CD4-positive, alpha-beta T cell treated with Interleukin-15 for 1 hour (primary cell): ENCODE measurements around the gene HOXD4.

Experiments used
- DNase-seq: peaks from one replicate; pipeline ENCODE4 v3.0.0-alpha.2; 2020

The HOXD4 gene

DNA sequence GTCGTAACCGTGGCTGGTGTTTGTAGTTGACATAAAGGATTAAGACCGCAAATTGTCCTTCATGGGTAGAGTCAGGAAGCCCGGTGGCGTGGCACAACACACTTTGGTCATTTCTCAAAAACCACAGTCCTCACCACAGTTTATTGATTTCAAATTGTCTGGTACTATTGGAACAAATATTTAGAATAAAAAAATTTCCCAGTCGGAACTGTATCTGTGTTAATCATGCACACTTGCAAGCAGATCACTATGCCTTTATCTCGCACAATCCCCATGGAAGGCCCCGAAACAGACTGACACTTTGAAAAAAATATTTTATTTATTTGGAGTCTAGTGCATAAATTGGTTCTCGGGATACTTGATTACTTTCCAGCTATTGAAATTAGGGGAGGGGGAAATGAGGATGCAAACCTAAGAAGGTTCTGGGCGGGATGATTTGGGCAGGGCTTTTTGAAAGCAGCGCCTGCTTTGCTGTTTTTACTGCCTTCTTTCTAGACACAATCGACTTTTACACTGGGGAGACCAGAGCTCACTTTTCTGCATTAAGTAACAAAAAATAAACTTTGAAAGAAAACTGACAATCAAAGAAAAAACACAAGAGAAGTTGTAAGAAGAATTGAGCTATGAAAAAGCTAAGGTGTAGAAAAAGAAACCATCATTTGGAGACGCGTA is 21.7 kb downstream of the HOXD4 start:
- no peak for DNase-seq

DNA sequence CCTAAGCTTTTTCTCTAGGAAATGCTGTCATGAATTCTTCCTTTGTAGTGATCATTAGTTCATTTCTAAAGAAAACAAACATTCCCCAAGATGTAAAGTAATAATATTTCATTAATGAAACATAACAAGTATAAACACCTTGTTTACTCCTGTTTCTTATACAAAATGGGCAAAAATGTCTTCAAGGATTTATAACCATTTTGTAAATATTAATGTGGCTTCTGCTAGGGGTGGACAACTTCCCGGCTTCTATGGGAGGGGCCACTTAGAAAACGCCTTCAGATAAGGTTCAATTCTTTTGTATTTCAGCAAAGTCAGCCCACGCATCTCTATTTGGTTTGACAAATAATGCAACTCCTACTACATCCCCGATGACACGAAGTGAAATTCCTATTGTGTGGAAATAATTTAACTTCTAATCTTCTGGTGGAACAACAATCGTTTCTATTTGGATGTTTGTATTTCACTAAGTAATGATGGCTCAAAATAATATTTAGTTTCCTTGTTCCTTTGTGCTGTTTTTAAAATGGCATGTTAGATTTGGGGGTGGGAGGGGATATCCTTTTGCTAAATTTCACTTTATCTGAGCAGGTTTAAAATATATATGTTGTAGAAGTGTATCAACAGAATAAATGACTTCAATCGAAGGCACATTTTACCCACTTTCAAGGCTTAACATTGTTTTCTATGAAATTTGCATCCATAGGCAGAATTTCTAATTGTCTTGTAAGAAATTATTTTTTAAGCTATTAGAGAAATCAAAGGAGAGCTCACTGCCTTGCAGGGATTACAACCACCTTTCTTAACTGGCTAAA is 22.4 kb downstream of the HOXD4 start:
- DNase-seq: no peak

DNA sequence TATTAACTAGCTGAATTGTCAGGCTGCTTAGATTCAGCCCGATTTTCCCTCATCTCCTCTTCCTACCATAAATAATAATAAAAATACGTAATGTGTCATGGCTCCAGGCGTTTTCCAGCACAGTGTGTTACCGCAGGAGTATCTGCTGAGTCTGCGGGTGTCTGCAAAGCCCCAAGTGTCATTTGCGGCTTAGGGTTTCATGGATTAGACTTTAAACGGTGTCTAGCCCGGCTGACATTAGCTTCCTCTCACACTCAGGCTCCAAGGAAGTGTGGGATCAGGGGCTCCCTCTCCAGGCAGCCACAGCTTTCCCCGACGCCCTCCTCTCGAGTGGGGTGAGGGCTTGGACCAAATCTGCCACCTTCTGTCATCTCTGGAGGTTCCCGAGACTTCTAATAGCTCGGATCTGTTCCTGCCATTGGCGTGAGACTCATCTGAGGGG is 23.1 kb downstream of the HOXD4 start:
- no peak for DNase-seq

DNA sequence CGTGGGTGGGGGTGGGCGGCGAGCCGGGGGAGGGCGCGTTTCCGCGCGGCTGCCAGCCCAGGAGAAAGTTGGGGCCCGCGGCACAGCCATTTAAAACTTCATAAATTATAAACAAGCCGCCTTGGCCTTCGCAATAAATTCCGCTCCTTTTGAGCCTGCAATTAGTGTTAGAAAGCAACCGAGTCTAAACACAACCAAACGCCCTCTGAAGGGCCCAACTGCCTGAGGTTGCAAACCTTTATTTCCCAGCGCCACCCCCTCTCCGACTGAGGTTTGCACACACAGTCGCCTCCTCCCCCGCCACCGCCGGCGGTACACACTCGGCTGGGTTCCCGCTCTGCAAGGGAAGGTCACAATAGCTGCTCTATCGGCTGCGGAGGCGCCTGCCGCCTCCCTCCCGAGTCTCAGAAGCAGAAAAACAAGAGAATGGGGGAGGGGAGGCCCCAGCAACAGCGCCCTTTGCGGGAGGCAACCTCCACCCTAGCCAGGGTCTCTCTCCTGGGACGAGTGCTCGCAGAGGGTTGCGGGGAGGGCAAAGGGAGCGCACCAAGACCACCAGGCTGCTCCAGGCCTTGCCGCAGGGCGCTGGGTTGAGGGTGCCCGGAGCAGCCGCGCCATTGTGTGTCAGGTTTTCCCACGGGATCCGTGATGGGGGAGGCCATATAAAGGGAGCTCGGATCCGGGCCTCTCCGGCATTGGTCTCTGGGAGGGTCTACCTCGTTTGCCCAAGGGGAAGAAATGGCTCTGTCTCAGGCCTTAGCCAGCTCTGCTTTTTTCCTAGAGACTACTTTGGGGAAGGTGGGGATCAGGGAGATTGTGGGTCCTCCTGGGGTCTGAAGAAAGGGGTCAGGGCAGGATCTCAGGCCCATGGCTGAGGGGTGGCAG is 23.7 kb downstream of the HOXD4 start:
- DNase-seq: no peak

DNA sequence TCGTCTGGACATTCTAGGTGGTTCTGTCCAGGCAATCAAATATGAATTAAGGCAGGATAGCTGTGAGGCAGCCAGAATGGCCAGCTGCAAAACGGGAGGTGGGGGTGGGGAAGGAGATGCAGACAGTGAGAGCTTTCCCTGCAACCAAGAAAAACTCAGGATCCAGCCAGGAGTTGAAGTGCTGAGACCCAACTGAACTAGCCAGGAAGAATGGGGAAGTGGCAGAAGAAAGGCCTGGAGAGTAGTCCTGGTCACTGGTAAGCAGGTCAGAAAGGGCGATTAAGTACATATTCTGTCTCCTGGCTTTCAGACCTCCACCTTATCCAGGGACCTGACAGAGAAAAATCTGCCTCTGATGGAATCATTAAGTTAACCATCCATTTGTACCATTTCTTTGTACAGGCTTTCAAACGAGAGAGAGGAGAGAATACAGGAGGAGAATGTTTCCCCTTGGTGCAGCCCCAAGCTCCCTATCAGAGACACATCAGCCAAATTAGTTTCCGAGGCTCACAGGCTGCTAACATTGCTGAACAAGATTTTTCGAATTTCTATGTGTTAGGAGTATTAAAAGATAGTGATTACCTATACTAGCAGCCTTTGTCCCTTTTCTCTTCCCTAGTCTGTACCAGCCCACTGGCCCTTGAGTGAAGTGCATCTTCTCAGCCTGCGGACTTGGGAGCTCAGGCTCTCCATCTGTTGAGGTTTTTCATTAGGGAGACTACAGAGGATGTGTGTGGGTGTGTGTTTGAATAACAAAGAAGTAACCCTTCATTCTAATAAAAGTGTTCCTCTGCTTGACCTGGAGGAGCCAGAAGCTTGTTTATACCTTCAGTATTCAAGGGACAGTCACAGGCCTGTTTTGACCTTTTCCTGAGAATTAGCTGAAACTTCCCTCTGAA is 24.6 kb downstream of the HOXD4 start:
- DNase-seq: no peak

DNA sequence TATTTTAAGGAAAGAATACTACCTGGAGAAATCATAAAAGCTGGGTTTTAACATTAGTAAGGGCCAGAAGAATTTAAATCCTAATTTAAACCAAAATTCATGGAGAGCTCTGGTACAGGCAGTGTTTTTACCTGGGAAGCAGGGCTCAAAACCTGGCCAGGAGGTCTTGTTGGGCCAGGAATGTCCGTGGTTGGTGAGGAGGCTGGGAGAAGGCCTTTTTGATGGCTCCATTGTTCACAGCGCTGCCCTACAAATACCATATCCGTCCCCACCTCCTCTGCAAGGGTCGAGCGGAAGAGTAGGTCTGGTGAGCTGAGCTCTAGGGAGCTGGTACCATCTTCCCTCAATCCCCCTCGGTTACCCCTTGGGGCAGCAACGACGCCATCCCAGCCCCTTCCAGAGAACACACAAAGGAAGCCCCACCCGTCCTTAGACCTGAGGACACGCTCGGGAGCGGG is 26.3 kb downstream of the HOXD4 start:
- DNase-seq: no peak

DNA sequence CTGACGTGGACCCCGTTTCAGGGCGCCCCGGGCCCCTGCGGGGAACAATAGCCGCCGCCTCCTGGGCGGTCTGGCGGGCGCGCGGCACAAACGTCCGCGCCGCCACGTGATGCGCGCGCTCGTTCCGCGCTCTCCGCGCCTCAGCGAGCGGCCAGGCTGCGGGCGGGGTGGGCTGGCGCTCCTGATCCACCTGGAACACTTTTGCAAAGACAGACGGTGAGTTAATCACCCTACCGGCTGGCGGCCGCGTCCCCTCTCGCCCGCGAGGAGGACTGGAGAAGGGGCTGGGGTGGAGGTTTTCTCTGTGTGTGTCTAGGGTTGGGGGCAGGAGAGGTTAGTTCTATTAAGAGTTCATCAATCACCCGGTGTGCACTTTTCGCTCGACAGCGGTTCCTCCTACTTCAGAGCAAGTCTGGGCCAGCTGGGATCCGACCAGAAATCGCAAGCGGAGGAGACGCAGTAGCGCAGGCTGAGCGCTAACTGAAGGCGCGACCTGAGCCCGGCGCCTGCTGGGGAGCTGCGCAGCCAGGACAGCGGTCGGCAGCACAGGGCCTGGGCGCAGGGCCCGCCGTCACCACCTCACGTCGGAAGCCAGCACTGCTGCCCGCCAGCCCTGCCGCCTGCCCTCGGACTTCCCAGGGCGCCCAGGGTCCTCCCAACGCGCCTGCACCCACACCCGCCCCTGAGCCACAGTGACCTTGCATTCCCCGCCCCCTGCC is 26.8 kb downstream of the HOXD4 start:
- DNase-seq: no peak

DNA sequence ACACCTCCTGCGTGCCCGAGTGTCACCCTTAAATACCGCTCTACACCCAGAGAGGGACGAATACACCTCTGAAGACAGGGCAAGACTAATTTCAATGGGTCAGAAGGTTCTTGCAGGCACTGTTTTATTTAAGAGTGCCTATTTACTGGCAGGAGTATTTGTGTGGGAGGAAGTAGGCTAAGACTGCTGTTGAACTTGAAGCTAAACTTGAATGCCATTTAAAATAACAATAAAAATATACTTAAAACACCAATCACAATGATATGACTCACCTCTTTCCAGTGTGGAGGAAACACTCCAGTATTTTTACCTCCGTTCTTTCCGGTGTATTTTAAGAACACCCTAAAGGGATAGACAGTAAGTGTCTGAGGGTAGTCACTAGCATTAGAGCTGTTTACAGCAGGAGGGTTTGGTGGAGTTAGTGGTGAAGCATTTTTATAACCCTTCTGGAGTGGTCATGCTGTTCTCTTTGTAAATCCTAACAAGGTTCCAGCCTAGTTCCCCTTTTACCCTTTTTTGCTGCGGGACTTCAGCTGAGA is 27.5 kb downstream of the HOXD4 start:
- no peak for DNase-seq

DNA sequence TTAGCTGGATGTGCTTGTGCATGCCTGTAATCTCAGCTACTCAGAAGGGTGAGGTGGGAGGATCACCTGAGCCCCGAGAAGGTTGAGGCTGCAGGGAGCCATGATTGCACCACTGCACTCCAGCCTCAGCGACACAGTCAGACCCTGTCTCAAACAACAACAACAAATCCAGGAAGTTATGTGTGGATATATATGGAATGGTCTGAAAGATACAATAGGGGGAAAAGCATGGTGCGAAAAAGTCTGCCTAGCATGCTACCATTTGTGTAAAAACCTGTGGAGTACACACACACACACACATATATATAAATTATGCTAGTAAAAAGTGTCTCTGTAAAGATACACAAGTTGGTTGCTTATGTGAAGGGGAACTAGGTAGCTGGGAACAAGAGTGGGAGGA is 30.2 kb downstream of the HOXD4 start:
- no peak for DNase-seq

DNA sequence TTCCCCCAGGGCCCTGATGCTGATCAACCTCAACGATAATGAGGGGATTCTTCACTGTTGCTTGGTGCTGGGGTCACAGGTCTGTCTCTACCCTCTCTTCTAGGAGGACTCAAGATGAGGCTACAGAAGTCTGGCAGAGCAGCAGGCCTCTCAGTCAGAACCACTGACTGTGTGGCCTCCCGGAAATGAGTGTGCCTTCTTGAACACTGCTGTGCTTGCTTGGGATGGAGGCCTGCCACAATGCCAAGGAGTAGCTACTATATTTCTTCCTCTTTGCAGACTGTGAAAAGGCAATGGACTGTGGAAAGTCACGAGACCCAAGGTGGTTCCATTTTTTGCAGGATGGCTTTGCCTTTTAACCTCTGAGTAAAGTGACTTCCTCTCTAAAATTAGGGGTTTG is 31.3 kb downstream of the HOXD4 start:
- DNase-seq: no peak

DNA sequence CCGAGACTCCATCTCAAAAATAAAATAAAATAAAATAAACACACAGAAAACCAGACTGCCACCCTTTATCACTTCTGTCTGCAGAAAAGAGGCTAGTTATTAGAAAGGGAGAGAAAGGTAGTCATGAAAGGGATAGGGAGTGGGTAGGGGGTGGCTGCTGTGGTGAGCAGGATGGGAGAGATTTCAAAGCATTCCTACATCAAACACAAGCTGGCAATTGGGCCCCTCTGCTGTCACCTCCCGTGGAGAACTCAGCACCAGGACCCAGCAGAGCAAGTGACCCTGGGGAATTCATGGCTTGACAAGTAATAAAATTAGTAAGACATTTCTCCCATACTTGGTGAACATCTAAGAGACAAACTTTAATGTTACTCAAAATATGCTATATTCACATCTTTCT is 33.4 kb downstream of the HOXD4 start:
- no peak for DNase-seq

DNA sequence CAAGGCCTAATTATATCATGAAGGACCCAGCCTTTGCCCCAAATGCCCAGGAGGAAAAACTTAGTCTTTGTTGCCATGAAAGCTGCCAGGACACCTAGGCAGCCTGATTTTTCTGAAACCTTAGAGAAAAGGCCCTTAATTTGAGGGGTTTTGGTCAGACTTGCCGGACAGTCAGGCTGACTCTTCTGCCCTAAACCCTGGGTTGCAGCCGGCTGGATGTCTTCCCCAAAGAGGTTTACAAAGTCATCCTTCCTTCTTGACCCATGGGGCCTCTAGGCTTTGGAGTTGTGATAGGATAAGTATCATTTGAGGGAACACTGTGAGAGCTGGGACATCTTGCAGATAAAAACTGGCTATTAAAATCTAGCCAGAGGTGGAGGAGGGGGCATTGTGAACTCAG is 34.7 kb downstream of the HOXD4 start:
- no peak for DNase-seq

DNA sequence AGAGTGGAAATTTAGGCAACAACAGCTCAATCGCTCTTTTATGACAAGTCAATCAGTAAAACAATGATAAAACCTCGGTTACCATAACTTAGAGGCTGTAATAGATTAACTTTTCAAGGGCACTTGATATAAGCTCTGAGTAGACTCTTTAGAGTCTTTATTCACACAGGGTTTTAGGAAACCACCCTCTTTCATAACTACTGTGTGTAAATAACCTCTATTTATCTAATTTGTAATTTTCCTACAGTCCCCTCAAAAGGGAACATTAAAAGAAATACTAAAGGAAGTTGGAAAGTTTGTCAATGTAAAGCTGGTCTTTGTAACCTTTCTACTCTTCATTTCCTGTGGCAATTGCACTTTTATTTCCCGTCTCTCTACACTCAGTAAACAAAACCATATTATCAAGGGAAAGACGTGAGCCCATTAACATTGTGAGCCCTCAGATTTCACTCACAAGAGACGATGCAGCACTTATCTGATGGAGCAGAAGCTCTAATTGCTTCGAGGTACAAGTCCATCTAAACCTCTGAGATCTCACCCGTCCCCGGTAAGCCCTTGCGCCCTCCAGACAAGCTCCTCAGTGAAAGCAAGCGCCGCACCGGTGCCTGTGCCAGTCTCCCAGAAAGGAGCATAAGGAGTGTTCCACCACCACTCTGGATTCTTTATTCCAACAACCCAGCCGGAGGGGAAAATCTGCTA is 36.0 kb downstream of the HOXD4 start:
- no peak for DNase-seq

DNA sequence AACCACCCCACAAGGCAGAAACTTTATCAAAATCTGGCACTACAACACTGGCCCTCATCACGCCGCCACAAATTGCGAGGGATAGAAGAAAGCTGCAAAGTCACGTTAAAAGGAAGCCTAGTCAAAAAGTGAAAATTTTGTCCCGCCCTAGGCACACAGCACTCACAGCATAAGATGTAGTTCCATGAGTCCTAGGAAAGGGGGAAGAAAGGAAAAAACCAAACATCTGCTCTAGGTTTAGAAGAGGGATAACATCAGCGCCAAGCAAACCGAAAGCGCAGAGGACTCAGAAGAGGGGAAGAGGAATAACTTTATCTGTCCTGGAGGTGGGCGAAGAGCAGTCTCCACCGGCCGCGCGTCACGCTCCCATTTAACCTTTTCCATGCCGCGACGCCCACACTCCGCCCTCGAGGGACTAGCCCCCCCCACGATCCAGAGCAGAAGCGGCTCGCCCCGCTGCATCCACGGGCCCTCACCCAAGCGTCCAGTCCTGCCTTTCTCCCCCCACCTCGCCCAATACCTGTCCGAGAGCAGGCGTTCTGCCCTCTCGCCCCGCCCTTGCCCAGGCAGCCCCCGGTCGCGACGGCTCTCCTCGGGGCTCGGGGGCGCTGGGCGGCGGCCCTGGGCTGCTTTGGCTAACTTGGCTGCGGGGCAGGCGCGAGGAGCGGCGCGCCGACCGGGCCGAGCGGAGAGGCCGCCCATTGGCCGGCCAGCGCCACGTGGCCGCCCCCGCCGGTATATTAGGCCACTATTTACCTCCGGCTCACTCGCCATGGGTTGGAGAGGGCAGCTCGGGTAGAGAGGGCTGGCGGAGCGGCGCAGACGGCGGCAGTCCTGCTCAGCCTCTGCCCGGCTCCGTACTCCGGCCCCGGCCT is 36.8 kb downstream of the HOXD4 start, which contains the start of gene HOXD1:
HOXD1 (plus strand) TSS at position 770 of the 875 bp plus-strand sequence. CDS start 134 bp downstream, outside the sequence.
- no peak for DNase-seq

DNA sequence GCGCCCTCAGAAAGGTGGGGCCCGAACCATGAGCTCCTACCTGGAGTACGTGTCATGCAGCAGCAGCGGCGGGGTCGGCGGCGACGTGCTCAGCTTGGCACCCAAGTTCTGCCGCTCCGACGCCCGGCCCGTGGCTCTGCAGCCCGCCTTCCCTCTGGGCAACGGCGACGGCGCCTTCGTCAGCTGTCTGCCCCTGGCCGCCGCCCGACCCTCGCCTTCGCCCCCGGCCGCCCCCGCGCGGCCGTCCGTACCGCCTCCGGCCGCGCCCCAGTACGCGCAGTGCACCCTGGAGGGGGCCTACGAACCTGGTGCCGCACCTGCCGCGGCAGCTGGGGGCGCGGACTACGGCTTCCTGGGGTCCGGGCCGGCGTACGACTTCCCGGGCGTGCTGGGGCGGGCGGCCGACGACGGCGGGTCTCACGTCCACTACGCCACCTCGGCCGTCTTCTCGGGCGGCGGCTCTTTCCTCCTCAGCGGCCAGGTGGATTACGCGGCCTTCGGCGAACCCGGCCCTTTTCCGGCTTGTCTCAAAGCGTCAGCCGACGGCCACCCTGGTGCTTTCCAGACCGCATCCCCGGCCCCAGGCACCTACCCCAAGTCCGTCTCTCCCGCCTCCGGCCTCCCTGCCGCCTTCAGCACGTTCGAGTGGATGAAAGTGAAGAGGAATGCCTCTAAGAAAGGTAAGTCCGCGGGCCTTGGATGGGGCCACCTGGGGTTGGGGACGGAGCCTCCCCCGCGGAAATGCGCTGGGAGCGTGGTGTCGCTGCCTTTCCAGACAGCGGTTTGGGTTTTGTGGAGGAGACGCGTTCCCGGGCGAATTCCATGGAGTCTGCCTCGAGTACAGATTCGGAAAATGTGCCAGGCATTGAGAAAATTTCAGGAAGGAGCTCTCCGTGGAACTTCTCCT is 37.7 kb downstream of the HOXD4 start:
- no peak for DNase-seq

DNA sequence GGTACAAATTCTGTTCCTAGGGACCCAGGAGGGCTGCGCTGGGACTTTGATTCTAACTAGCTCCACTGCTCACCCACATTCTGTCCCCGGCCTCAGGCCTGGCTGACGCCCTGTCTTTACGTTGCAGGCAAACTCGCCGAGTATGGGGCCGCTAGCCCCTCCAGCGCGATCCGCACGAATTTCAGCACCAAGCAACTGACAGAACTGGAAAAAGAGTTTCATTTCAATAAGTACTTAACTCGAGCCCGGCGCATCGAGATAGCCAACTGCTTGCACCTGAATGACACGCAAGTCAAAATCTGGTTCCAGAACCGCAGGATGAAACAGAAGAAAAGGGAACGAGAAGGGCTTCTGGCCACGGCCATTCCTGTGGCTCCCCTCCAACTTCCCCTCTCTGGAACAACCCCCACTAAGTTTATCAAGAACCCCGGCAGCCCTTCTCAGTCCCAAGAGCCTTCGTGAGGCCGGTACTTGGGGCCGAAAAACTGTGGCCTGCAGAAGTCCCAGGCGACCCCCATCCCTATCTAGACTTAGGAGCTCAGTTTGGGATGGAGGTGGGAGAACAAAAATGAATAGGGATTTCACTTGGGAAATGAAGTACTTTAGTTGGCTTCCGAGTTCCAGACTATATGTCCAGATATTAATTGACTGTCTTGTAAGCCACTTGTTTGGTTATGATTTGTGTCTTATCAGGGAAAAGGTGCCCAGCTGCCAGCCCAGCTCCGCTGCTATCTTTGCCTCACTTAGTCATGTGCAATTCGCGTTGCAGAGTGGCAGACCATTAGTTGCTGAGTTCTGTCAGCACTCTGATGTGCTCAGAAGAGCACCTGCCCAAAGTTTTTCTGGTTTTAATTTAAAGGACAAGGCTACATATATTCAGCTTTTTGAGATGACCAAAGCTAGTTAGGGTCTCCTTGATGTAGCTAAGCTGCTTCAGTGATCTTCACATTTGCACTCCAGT is 38.6 kb downstream of the HOXD4 start:
- DNase-seq: no peak

DNA sequence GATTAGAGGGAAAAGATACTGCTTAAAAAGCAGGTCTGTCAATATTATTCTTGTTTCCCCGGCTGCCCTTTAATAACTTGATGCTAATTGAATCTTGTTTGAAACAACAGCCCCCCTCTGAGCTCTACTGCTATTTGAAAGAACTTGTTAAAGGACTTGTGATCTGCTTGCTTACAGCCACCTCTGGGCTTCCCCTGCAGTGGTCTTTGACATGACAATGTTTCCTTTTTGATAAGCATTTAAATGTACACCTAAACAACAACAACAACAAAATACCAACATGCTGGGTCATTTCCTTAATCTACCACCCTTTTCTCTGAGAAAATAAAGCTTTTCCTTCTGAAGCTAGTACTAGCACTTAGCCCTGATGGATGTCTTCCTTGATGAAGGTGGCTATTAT is 41.0 kb downstream of the HOXD4 start:
- DNase-seq: no peak
